Stimulated activated CD4-positive, alpha-beta T cell treated with anti-CD3 and anti-CD28 coated beads, Interleukin-1b, Interleukin-23, amount 100 ng/mL, for 1 hour (primary cell): ENCODE results near the gene NRG2.

Experiments
- DNase-seq, 2 donors: peaks; one replicate each; pipeline ENCODE4 v3.0.0-alpha.2; 2020; ENCODE audit warnings: low read depth in 2 of 2

NRG2 gene

GRCh38 chr5:139812836-139813805, 230.0 kb downstream of the NRG2 start:
- DNase-seq, result no peak

GRCh38 chr5:139812323-139812722, 230.8 kb downstream of the NRG2 start:
- DNase-seq, result no peak

- DNase-seq, result no peak
Measured at GRCh38 chr5:139811274-139811607, 231.9 kb downstream of the NRG2 start.

GRCh38 chr5:139810341-139811273, 232.5 kb downstream of the NRG2 start:
- DNase-seq, result no peak

GRCh38 chr5:139809331-139809810, 233.7 kb downstream of the NRG2 start:
- no peak for DNase-seq

- peak in 1 of 2 donors; percentile 5 for DNase-seq
Measured at GRCh38 chr5:139808481-139809330, 234.4 kb downstream of the NRG2 start.

- DNase-seq, result no peak
Measured at GRCh38 chr5:139807647-139808030, 235.5 kb downstream of the NRG2 start.

- DNase-seq, result no peak
Measured at GRCh38 chr5:139806726-139807646, 236.1 kb downstream of the NRG2 start.

GRCh38 chr5:139806111-139806510, 237.0 kb downstream of the NRG2 start:
- DNase-seq, result no peak

- no peak for DNase-seq
Measured at GRCh38 chr5:139805545-139805944, 237.6 kb downstream of the NRG2 start.

- no peak for DNase-seq
Measured at GRCh38 chr5:139804800-139805397, 238.2 kb downstream of the NRG2 start.

GRCh38 chr5:139803978-139804377, 239.1 kb downstream of the NRG2 start:
- DNase-seq, result no peak

- no peak for DNase-seq
Measured at GRCh38 chr5:139799359-139799758, 243.7 kb downstream of the NRG2 start.

GRCh38 chr5:139798883-139799282, 244.2 kb downstream of the NRG2 start:
- no peak for DNase-seq

GRCh38 chr5:139797856-139798510, 245.1 kb downstream of the NRG2 start:
- DNase-seq, result no peak

GRCh38 chr5:139797335-139797734, 245.8 kb downstream of the NRG2 start:
- DNase-seq, result no peak
